ENCODE measurements around the gene AKNA.

The AKNA gene

DNA sequence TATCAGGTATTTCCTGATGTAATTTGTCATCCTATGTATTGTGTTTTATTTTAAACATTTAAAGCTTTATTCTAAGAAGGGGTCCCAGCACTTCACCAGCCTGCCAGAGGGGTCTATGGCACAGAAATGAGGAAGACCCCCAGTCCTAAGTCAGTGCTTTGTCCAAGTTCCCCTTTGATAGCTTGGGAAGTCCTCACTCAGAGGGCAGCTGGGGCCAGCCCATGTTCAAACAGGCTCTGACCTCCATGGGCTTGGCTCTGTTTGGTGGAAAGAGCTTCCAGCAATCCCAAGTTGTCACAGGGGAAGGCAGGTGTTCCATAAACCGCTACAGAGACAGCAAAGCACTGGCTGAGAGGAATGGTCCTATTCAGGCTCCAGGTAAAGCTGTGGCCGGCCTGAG, 26.6 kb upstream of the AKNA start:
- H3F3A ChIP-seq (ENCODE audit: insufficient read depth, low read length): no peaks in the 10 kb centered on the region
- TF ChIP-seq, protein P1, sequence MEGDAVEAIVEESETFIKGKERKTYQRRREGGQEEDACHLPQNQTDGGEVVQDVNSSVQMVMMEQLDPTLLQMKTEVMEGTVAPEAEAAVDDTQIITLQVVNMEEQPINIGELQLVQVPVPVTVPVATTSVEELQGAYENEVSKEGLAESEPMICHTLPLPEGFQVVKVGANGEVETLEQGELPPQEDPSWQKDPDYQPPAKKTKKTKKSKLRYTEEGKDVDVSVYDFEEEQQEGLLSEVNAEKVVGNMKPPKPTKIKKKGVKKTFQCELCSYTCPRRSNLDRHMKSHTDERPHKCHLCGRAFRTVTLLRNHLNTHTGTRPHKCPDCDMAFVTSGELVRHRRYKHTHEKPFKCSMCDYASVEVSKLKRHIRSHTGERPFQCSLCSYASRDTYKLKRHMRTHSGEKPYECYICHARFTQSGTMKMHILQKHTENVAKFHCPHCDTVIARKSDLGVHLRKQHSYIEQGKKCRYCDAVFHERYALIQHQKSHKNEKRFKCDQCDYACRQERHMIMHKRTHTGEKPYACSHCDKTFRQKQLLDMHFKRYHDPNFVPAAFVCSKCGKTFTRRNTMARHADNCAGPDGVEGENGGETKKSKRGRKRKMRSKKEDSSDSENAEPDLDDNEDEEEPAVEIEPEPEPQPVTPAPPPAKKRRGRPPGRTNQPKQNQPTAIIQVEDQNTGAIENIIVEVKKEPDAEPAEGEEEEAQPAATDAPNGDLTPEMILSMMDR (IDR thresholded peaks at IDR 0.05; ENCODE audit: low read length): no peak
- TF ChIP-seq EZH2 (optimal IDR thresholded peaks at IDR 0.05; ENCODE audit: low read depth, low read length): no peak
- no peak for TF ChIP-seq EZH2phosphoT487 (IDR thresholded peaks at IDR 0.05; ENCODE audit: low read length)
- H3K79me2 ChIP-seq (ENCODE audit: low read length): no peaks in the 10 kb centered on the region
- H3K4me3 ChIP-seq (ENCODE audit: low read length): no peak overlapping the region
- no peaks in the 10 kb centered on the region for H3K9me3 ChIP-seq (replicated peaks; ENCODE audit: insufficient read depth, low read length)
- H3K36me3 ChIP-seq (replicated peaks; ENCODE audit: insufficient read depth, low read length): no peaks in the 10 kb centered on the region
- H3K4me2 ChIP-seq (ENCODE audit: low read depth, low read length): no peak overlapping the region
- H4K20me1 ChIP-seq (ENCODE audit: insufficient read depth, low read length): no peaks in the 10 kb centered on the region
- H3K27me3 ChIP-seq (replicated peaks; ENCODE audit: insufficient read depth, low read length): no peaks in the 10 kb centered on the region
- H3K4me1 ChIP-seq (ENCODE audit: low read length): no peaks in the 10 kb centered on the region
- no peak overlapping the region for H3K9ac ChIP-seq (ENCODE audit: low read length)
- no peak overlapping the region for H3K27ac ChIP-seq (ENCODE audit: low read length)
- H2AFZ ChIP-seq (ENCODE audit: low read length): no peak overlapping the region
- DNase-seq: no peak
- no peaks in the 10 kb centered on the region for H3K9me2 ChIP-seq (replicated peaks; ENCODE audit: insufficient read depth, low read length)

- TF ChIP-seq EZH2phosphoT487 (IDR thresholded peaks at IDR 0.05; ENCODE audit: low read length) (no peak), EZH2 (optimal IDR thresholded peaks at IDR 0.05; ENCODE audit: low read depth, low read length) (no peak)
- TF ChIP-seq, protein P1 (IDR thresholded peaks at IDR 0.05; ENCODE audit: low read length): no peak
- Histone ChIP-seq H3K4me2 (ENCODE audit: low read depth, low read length) (no peak overlapping the region), H3K36me3 (replicated peaks; ENCODE audit: insufficient read depth, low read length) (no peaks in the 10 kb centered on the region)
Observed at GRCh38 chr9:114413861-114414301, 26.1 kb upstream of the AKNA start.

GRCh38 chr9:114412048-114412683, 24.4 kb upstream of the AKNA start:
- no peak for TF ChIP-seq EZH2 (optimal IDR thresholded peaks at IDR 0.05; ENCODE audit: low read depth, low read length)
- TF ChIP-seq, protein P1 (IDR thresholded peaks at IDR 0.05; ENCODE audit: low read length): no peak
- TF ChIP-seq EZH2phosphoT487 (IDR thresholded peaks at IDR 0.05; ENCODE audit: low read length): no peak
- H3K27me3 ChIP-seq (replicated peaks; ENCODE audit: insufficient read depth, low read length): no peaks in the 10 kb centered on the region
- H3F3A ChIP-seq (ENCODE audit: insufficient read depth, low read length): no peaks in the 10 kb centered on the region
- no peaks in the 10 kb centered on the region for H3K9me2 ChIP-seq (replicated peaks; ENCODE audit: insufficient read depth, low read length)
- no peak overlapping the region for H3K27ac ChIP-seq (ENCODE audit: low read length)
- no peak overlapping the region for H2AFZ ChIP-seq (ENCODE audit: low read length)
- no peaks in the 10 kb centered on the region for H3K79me2 ChIP-seq (ENCODE audit: low read length)
- H3K4me2 ChIP-seq (ENCODE audit: low read depth, low read length): no peak overlapping the region
- no peak overlapping the region for H3K4me3 ChIP-seq (ENCODE audit: low read length)
- H3K36me3 ChIP-seq (replicated peaks; ENCODE audit: insufficient read depth, low read length): no peaks in the 10 kb centered on the region
- no peaks in the 10 kb centered on the region for H4K20me1 ChIP-seq (ENCODE audit: insufficient read depth, low read length)
- H3K4me1 ChIP-seq (ENCODE audit: low read length): no peaks in the 10 kb centered on the region
- no peak overlapping the region for H3K9ac ChIP-seq (ENCODE audit: low read length)
- no peaks in the 10 kb centered on the region for H3K9me3 ChIP-seq (replicated peaks; ENCODE audit: insufficient read depth, low read length)
- DNase-seq: no peak

More at GRCh38 chr9:114413861-114414301, 26.1 kb upstream of the AKNA start:
- no peak overlapping the region for H3K27ac ChIP-seq (ENCODE audit: low read length)
- no peaks in the 10 kb centered on the region for H3K27me3 ChIP-seq (replicated peaks; ENCODE audit: insufficient read depth, low read length)
- no peaks in the 10 kb centered on the region for H4K20me1 ChIP-seq (ENCODE audit: insufficient read depth, low read length)
- H3K9me3 ChIP-seq (replicated peaks; ENCODE audit: insufficient read depth, low read length): no peaks in the 10 kb centered on the region
- no peaks in the 10 kb centered on the region for H3F3A ChIP-seq (ENCODE audit: insufficient read depth, low read length)
- H3K9me2 ChIP-seq (replicated peaks; ENCODE audit: insufficient read depth, low read length): no peaks in the 10 kb centered on the region
- DNase-seq: no peak
- H3K79me2 ChIP-seq (ENCODE audit: low read length): no peaks in the 10 kb centered on the region
- no peak overlapping the region for H3K9ac ChIP-seq (ENCODE audit: low read length)
- H3K4me3 ChIP-seq (ENCODE audit: low read length): no peak overlapping the region
- H2AFZ ChIP-seq (ENCODE audit: low read length): no peak overlapping the region
- no peaks in the 10 kb centered on the region for H3K4me1 ChIP-seq (ENCODE audit: low read length)
